GM21786 (cell line): ENCODE measurements around the gene RIMKLA.

Experiments
- ATAC-seq: cut with Tn5 transposase; IDR thresholded peaks from one replicate; pipeline ENCODE4 v1.9.1; 2021; ENCODE audit not compliant: unreplicated experiment

The RIMKLA gene

GRCh38 chr1:42424201-42424600, 43.6 kb downstream of the RIMKLA start:
- no peak for ATAC-seq

- ATAC-seq: no peak
These were observed 46.6 kb downstream of the RIMKLA start for GRCh38 chr1:42427240-42427639.

- no peak for ATAC-seq
These were observed 49.0 kb downstream of the RIMKLA start for GRCh38 chr1:42429603-42430002.

- ATAC-seq: no peak
These were observed 49.9 kb downstream of the RIMKLA start for GRCh38 chr1:42430286-42431135.

DNA sequence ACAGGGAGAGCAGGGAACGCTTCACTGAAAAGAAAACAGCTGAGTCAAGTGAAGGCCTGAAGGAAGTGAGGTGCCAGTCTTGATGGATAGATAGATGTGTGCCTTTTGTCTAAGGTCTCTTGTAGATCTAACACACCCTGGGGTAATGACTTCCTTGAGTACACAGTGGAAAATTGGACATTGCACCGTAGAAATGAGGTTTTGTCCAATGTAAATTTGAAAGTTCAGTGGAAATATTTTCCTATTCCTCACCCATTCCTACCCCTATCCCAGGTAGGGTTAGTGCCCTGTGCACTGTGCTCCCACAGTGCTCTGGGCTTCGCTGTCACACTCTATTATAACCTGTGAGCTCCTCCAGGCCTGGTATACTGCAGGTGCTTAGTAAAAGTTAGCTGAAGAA, 50.9 kb downstream of the RIMKLA start:
- ATAC-seq: no peak

- ATAC-seq: no peak
These were observed 52.1 kb downstream of the RIMKLA start for GRCh38 chr1:42432714-42433113.

- no peak for ATAC-seq
These were observed 52.8 kb downstream of the RIMKLA start for GRCh38 chr1:42433369-42433768.

- ATAC-seq: no peak
These were observed 53.7 kb downstream of the RIMKLA start for GRCh38 chr1:42434340-42434739.

DNA sequence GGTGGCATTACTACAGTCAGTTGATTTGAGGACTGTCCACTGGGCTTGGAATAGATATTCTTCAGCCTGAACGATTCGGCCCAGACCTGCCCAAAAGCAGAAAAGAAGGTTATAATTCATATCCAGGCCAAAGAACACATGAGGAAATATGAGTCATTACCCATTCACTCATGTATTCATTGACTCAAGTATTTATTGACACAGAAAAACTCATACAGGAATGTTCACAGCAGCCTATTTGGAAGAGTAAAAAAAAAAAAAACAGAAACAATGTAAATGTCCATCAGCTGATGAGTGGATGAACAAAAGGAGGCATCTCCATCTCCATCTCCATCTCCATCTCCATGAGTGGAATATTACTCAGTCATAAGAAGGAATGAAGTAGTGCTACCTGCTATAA, 59.3 kb downstream of the RIMKLA start:
- ATAC-seq: no peak

DNA sequence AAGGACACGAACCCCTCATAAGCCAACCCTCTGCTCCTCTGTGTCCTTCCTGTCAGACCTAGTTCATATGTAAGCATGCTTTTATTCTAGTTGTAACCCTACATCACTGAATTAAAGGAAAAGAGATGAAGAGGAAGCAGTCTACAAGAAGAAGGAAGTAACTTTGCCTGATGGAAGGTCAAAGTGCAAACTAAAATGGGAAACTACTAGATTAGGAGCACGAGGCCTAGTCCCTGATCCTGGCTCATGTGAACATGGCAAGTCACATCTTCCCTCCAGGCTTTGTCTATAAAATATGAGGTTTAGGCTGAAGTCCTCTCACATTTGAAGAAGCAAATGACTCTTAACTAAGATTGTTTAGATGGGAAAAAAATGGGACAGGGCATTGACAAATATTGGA, 62.1 kb downstream of the RIMKLA start:
- no peak for ATAC-seq

DNA sequence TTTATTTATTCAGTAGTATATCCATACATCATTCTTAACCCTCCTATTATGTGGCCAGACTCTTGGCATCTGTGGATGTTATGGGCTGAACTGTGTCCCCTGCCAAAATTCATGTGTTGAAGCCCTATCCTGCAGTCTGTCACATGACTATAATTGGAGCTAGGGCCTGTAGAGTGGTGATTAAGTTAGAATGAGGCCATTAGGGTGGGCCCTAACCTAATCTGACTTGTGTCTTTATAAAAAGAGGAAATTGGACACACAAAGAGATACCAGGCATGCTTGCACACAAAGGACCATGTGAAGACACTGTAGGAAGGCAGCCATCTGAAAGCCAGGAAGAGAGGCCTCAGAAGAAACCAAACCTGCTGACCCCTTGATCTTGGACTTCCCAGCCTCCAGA, 68.7 kb downstream of the RIMKLA start:
- no peak for ATAC-seq

DNA sequence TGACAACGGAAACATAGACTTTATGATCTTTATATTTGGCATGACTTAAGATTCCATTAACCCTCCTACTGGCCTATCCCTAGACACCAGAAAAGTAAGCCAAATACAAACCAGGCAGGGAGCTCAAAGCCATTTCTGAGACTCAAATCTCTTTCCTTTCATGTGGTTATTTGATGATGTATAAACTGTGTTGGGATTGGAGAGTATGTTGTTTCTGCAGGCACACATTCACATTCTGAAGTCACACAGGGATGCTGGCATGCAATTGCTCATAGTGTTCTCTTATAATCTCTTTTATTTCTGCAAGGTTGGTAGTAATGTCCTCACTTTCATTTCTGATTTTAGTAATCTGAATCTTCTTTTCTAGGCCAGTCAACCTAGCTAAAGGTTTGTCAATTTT, 69.5 kb downstream of the RIMKLA start:
- ATAC-seq: no peak

DNA sequence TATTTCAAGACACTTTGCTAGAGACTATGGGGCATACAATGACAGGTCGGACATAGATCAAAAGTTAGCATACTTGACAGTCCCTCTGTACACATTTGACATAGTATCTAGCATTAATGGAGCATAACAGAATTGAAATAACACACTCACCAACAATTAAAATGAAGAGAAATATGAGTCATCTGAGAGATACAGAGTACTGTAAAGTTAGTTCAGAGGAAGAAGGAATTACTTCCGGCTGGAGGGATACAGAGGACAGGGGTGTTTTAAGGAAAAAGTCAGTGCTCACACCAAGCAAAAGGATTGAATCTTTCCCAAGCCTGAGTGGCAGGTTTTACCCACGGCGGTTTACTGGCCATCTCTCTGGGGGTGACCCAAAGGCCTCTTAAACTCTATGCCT, 72.8 kb downstream of the RIMKLA start:
- no peak for ATAC-seq

- ATAC-seq: no peak
These were observed 73.8 kb downstream of the RIMKLA start for GRCh38 chr1:42454403-42454802.

- ATAC-seq: peak; percentile 82
These were observed 75.6 kb downstream of the RIMKLA start, which contains the start of the genes PPCS and ZMYND12 for GRCh38 chr1:42456010-42456753. Gene PPCS, plus strand, starts transcription at chr1:42456543. Its CDS starts 23 bp downstream, at chr1:42456566. Gene ZMYND12, minus strand, starts transcription at chr1:42456022. Its CDS starts 25 bp downstream, at chr1:42455997.

- ATAC-seq: peak; percentile 50
These were observed 76.1 kb downstream of the RIMKLA start for GRCh38 chr1:42456754-42457089.

DNA sequence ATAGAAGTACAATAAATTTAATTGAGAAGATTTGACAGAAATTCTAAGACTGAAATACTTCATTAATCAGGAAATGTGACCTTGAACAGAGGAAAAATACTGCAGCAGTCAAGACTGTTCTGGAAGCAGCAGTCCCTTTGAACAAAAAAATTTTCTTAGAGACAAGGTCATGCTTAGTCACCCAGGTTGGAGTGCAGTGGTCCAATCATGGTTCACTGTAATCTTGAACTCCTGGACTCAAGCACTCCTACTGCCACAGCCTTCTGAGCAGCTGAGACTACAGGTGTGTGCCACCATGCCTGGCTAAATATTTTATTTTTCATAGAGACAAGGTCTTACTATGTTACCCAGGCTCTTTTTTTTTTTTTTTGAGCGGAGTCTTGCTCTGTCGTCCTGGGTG, 80.6 kb downstream of the RIMKLA start:
- no peak for ATAC-seq

GRCh38 chr1:42462828-42463763, 82.5 kb downstream of the RIMKLA start, which contains the start of gene CCDC30:
Gene CCDC30, plus strand, starts transcription at chr1:42463286. Its CDS starts 17,266 bp downstream, at chr1:42480552.
- ATAC-seq: peak; percentile 99

DNA sequence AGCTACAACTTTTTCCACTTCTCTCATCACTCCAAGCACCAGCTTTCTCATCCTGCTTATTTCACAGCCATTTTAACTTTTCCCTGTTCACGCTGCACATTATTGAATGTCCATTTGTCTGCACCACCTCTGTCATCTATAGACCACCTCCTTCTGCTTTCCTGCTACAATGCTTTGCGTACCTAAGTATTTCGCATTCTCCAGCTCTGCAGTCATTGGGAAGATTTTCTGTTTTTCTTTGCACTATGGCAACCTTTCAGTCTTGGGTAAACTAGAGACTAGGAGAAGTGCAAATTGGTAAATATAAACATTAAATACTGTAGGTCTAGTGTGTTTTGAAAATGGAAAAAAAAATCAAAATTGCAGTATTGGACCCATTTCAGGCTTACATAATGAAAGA, 83.3 kb downstream of the RIMKLA start:
- no peak for ATAC-seq

DNA sequence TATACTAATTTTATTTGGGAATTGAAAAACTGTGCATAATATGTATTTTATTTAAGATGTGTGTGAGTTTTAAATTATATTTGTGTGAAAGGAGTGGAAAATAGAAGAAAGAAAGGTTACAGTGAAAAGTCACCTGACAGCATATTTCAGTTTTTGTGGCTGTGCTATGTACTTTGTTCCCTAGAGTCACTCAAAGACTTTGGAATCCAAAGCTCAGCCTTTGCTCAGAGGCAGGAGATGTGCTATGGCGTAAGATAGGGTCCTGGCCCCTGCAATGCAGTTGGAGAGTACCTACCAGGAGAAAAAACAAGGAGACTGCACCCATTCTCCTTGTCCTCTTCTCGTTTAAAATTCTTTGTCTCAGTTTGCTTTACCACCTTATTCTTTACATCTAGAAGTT, 85.4 kb downstream of the RIMKLA start:
- no peak for ATAC-seq

- ATAC-seq: no peak
These were observed 89.1 kb downstream of the RIMKLA start for GRCh38 chr1:42469727-42470126.
